Esophagus muscularis mucosa (tissue), 4 donors: ENCODE measurements around the gene PTPN2. TPM values are rescaled to one million over a fixed set of nuclear protein-coding genes. Genes with fewer than 3 reads are reported as not detected.

Experiments
- DNase-seq: peaks from one replicate; pipeline ENCODE4 v3.0.0-alpha.2; 2017; ENCODE audit errors: extremely low spot score
- H3K27ac ChIP-seq, 4 donors: fragments of 200-600 bp; sonication (generic); replicated peaks in 1 of 4; 1 replicate in 3 of 4; 2 replicates in 1 of 4; pipeline ENCODE4 v1.5.1; 2016 to 2019; ENCODE audit warnings: mild to moderate bottlenecking in 1 of 4
- H3K27me3 ChIP-seq, 4 donors: fragments of 200-600 bp; sonication (generic); one replicate each; pipeline versions ENCODE4 v1.5.1 to v1.6.0; 2016 to 2019
- H3K36me3 ChIP-seq, 4 donors: fragments of 200-600 bp; sonication (generic); one replicate each; pipeline ENCODE4 v1.5.1; 2016 to 2019
- H3K4me1 ChIP-seq, 4 donors: fragments of 200-600 bp; sonication (generic); one replicate each; pipeline ENCODE4 v1.5.1; 2016 to 2019
- H3K4me3 ChIP-seq, 4 donors: fragments of 200-600 bp; sonication (generic); 1 replicate in 2 of 4; 2 replicates in 2 of 4; pipeline ENCODE4 v1.5.1; 2016 to 2019; ENCODE audit warnings: mild to moderate bottlenecking in 4 of 4, moderate library complexity in 1 of 4
- H3K9me3 ChIP-seq, 4 donors: fragments of 200-600 bp; sonication (generic); 1 replicate in 3 of 4; 2 replicates in 1 of 4; pipeline ENCODE4 v1.5.1; 2016 to 2019
- EP300 ChIP-seq: sonication (generic); formaldehyde crosslinking; IDR thresholded peaks from one replicate; pipeline ENCODE4 v1.6.1; 2017; ENCODE audit warnings: antibody characterized with exemption
- POLR2A ChIP-seq: fragments of 450-650 bp; IDR thresholded peaks from one replicate; pipeline ENCODE4 v1.6.1; 2017; ENCODE audit warnings: antibody characterized with exemption, moderate library complexity, mild to moderate bottlenecking, low read depth
- POLR2AphosphoS5 ChIP-seq, 2 donors: sonication (generic); formaldehyde crosslinking; IDR thresholded peaks; one replicate each; pipeline ENCODE4 v1.6.1; 2017; ENCODE audit warnings: antibody characterized with exemption in 2 of 2
- WGBS: methylation state at CpG from one replicate; pipeline ENCODE4 v1.1.5; 2018; 5-methylcytosine and 5-hydroxymethylcytosine counted together
- intact Hi-C: fragments of 100-400 bp; cut with DNase I; formaldehyde crosslinking; loops from one replicate; pipeline ENCODE4 v1.15.1; 2023
- total RNA-seq, 4 donors: library from RNA; depleted of rRNA; stranded (reverse); fragments of >200 nt; gene quantifications; one replicate each; pipeline versions ENCODE4 v1.1.0 to v1.2.1, GENCODE V29; 2016
- TF ChIP-seq, protein P1 (sequence below), 3 experiments: fragments of 200-600 bp in 2 of 3; fragments of 450-650 bp in 1 of 3; sonication (generic) in 2 of 3; IDR thresholded peaks; one replicate each; pipeline ENCODE4 v1.5.1; 2017 to 2019; ENCODE audit warnings: antibody characterized with exemption in 3 of 3, mild to moderate bottlenecking in 2 of 3, moderate library complexity in 1 of 3

The PTPN2 gene
- total RNA-seq, 4 donors from 2014 or later: 14.3 to 27.5 (median 18.0) TPM

DNA sequence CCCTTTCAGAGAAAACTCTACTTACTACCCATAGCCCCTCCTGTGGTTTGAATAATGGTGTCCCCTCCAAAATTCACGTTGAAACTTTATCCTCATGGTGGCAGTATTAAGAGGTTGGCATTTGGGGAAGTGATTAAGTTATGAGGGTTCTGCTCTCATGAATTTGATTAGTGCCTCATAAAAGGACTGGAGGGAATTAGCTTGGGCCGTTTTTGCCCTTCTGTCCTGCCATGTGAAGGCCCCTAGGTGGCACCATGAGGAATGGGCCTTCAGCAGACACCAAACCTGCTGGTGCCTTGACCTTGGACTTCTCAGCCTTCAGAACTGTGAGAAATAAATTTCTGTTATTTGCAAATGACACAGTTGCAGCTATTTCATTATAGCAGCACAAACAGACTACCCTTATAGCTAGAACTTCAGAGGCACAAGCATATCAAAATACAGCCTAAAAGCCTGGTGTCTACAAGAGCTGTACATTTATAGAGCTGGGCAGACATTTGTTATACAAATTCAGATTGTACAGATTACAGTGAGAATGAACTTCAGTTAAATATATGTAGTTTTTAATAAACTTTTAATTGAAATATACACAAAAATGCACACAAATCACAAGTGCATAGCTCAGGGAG is 2.6 kb upstream of the PTPN2 start:
- H3K27ac ChIP-seq: no peak overlapping the region
- H3K4me3 ChIP-seq: no peak overlapping the region
- no peaks in the 10 kb centered on the region for H3K9me3 ChIP-seq
- intact Hi-C loops: loop anchor here (5.0 to 10.0 kb wide), 2 partner anchors 56 to 512 kb away; partner anchors contain the start of gene AFG3L2
- H3K4me1 ChIP-seq: peaks cover 7 to 30% (median 22%) of the 10 kb centered on the region in 4 donors
- no peaks in the 10 kb centered on the region for H3K27me3 ChIP-seq
- no peak for TF ChIP-seq POLR2A
- TF ChIP-seq, protein P1, sequence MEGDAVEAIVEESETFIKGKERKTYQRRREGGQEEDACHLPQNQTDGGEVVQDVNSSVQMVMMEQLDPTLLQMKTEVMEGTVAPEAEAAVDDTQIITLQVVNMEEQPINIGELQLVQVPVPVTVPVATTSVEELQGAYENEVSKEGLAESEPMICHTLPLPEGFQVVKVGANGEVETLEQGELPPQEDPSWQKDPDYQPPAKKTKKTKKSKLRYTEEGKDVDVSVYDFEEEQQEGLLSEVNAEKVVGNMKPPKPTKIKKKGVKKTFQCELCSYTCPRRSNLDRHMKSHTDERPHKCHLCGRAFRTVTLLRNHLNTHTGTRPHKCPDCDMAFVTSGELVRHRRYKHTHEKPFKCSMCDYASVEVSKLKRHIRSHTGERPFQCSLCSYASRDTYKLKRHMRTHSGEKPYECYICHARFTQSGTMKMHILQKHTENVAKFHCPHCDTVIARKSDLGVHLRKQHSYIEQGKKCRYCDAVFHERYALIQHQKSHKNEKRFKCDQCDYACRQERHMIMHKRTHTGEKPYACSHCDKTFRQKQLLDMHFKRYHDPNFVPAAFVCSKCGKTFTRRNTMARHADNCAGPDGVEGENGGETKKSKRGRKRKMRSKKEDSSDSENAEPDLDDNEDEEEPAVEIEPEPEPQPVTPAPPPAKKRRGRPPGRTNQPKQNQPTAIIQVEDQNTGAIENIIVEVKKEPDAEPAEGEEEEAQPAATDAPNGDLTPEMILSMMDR (IDR thresholded peaks at IDR 0.05): peak in 1 of 3 experiments; percentile 31
- whole genome bisulfite sequencing: 38% methylated on average over 2 of the region's 2 CpGs
- DNase-seq: no peak
- no peaks in the 10 kb centered on the region for H3K36me3 ChIP-seq

DNA sequence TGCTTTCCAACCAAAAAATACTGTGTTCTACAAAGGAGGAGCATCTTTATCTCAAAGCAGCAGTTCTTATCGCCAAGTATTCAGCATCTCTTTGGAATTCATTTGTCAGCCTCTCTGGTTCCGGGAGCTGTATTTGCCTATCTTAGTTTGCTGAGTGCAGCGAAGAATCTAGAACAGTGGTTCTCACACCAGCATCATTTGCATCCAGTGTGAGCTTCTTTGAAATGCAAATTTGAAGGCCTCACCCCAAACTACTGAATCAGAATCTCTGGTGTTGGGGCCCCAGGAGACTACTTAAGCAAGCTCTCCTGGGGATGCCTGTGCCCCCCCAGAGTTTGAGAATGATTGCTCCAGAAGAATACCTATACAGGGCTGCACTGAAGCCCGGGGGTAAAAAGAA is 1.5 kb upstream of the PTPN2 start:
- Histone ChIP-seq H3K9me3 (no peaks in the 10 kb centered on the region), H3K4me1 (peaks cover 7 to 30% (median 25%) of the 10 kb centered on the region in 4 donors), H3K4me3 (no peak overlapping the region), H3K36me3 (no peaks in the 10 kb centered on the region), H3K27me3 (no peaks in the 10 kb centered on the region), H3K27ac (peak overlapping the region in 1 of 4 donors; percentile 98)
- TF ChIP-seq POLR2A: no peak
- TF ChIP-seq, protein P1 (IDR thresholded peaks at IDR 0.05): no peak
- no peak for TF ChIP-seq EP300
- TF ChIP-seq POLR2AphosphoS5 (IDR thresholded peaks at IDR 0.05): no peak
- DNase-seq: no peak
- 75% methylated on average over 4 of the region's 4 CpGs for WGBS
- intact Hi-C loops: loop anchor here (5.0 to 10.0 kb wide), 2 partner anchors 57 to 511 kb away; partner anchors contain the start of gene AFG3L2

DNA sequence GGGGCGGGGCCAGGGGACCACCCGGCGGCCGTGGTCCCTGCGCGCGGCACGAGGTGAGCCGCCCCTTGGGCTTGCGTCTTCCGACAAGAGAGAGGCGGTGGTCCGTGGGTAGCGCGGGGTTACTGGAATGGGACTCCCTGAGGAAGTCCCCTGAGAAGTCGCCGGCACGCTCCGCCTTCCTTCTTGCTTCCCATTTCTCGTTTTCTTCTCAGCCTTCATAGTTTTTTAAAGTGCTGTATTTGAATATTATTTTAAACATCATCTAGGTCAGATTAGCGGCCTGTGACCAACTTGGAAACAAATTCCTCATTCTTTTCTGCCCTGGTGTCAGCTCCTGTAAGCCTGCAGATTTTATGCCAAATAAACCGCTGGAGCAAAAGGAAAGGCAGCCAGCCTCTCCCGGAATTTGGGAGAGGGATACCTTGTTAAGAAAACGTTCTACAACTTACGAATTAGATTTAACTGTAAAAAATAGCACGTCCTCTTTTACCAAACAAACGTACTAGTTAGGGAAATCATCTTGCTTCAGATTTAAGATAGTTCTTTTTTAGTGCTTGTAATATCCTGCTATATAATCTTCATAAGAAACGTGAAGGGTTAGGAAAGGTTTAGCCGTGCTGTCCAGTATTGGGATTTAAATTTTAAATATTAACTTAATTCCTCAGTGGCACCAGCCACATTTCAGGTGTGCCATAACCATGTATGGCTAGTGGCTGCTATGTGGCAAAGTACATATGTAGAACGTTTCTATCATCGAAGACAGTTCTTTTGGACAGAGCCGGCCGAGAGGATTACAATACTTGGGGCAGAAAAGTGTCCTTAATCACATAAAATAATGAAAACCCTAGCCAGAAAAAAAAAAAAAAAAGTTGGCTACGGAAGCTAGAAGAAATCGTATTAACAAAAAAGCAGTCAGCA is 628 bp upstream of the PTPN2 start:
- 13% methylated on average over 34 of the region's 35 CpGs for WGBS
- TF ChIP-seq POLR2AphosphoS5 (IDR thresholded peaks at IDR 0.05) (no peak), EP300 (no peak), POLR2A (no peak)
- TF ChIP-seq, protein P1 (IDR thresholded peaks at IDR 0.05): no peak
- Histone ChIP-seq H3K4me3 (peak overlapping the region; percentile 72 to 93 (median 76)), H3K27me3 (no peaks in the 10 kb centered on the region), H3K27ac (peak overlapping the region; percentile 97 to 99 (median 98)), H3K4me1 (peaks cover 7 to 30% (median 27%) of the 10 kb centered on the region in 4 donors), H3K36me3 (no peaks in the 10 kb centered on the region), H3K9me3 (no peaks in the 10 kb centered on the region)
- intact Hi-C loops: loop anchor here (5.0 to 10.0 kb wide), 2 partner anchors 58 to 510 kb away; partner anchors contain the start of gene AFG3L2
- no peak for DNase-seq

DNA sequence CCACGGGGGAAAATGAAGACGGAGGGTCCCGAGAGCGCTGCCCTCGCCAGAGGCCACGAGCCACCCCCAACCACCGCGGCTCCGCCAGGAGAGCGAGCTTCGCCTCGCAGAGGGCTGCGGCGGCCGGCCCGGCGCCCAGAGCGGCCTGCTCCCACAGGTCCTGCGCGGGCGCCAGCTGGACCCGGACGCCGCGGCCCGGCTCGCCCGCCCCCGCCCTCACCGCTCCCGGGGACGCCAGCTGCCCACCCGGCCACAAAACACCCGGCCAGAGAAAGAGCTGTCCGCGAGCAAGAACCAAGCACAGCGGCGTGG is 709 bp downstream of the PTPN2 start:
- H3K27me3 ChIP-seq: no peaks in the 10 kb centered on the region
- H3K4me1 ChIP-seq: peaks cover 7 to 38% (median 33%) of the 10 kb centered on the region in 4 donors
- WGBS: 0% methylated on average over 6 of the region's 38 CpGs
- intact Hi-C loops: loop anchor here (10.0 kb wide), 1 partner anchor 509 kb away; the partner anchor contains the start of gene AFG3L2
- no peak for DNase-seq
- H3K9me3 ChIP-seq: no peaks in the 10 kb centered on the region
- peak overlapping the region; percentile 72 to 93 (median 76) for H3K4me3 ChIP-seq
- TF ChIP-seq, protein P1 (IDR thresholded peaks at IDR 0.05): no peak
- TF ChIP-seq POLR2AphosphoS5 (IDR thresholded peaks at IDR 0.05): no peak
- TF ChIP-seq POLR2A: no peak
- TF ChIP-seq EP300: no peak
- no peaks in the 10 kb centered on the region for H3K36me3 ChIP-seq
- peak overlapping the region; percentile 97 to 99 (median 98) for H3K27ac ChIP-seq
